ENCODE data around the gene HOXA9. TPM values are rescaled to one million over a fixed set of nuclear protein-coding genes. Genes with fewer than 3 reads are reported as not detected.

HOXA9 gene
- polyA plus RNA-seq, 1 of the 3 experiments (the other 2 are of a cell fraction) = not detected

GRCh38 chr7:27172315-27172774 lies 7.0 kb upstream of the HOXA9 start:
- DNase-seq = no peak
- peaks cover 0 to 2% of the 10 kb centered on the region in 2 experiments; a peak in 1 of 4 replicates for H3K4me1 ChIP-seq (ENCODE audit: control insufficient read depth in 1 of 2, insufficient read depth in 2 of 2, low read depth in 1 of 2, low read length in 1 of 2)
- H2AFZ ChIP-seq (ENCODE audit: low read depth) = no peak overlapping the region
- H3K4me3 ChIP-seq (ENCODE audit: low read depth in 2 of 2, low read length in 1 of 2) = no peak overlapping the region
- H4K20me1 ChIP-seq (ENCODE audit: insufficient read depth) = peaks cover 13% of the 10 kb centered on the region
- ChIA-PET CTCF (interaction anchor here (0.6 to 12.3 kb wide), 9 partner anchors 2 to 505 kb away, joined by 3 to 205 read pairs (median 4); partner anchors contain the start of genes HOXA10, HOXA5 and HOXA9), POLR2A (no interaction called here)
- TF ChIP-seq PBX3 (IDR thresholded peaks at IDR 0.05) = no peak
- WGBS (ENCODE audit: low lambda C conversion rate) = 12% methylated on average over 10 of the region's 10 CpGs
- H3K27ac ChIP-seq (ENCODE audit: low read depth in 2 of 2, low read length in 1 of 2) = no peak overlapping the region
- H3K79me2 ChIP-seq (ENCODE audit: insufficient read depth) = no peaks in the 10 kb centered on the region
- no peak overlapping the region for H3K4me2 ChIP-seq
- no peaks in the 10 kb centered on the region for H3K36me3 ChIP-seq (replicated peaks in 1 of 2; ENCODE audit: control insufficient read depth in 1 of 2, insufficient read depth in 2 of 2, low read length in 1 of 2)
- no peaks in the 10 kb centered on the region for H3K9me2 ChIP-seq
- H3F3A ChIP-seq (replicated peaks; ENCODE audit: insufficient read depth) = peaks cover 9% of the 10 kb centered on the region
- H3K27me3 ChIP-seq (ENCODE audit: insufficient read depth) = peaks cover 100% of the 10 kb centered on the region
- H3K9me3 ChIP-seq = no peaks in the 10 kb centered on the region
- H3K9ac ChIP-seq = no peak overlapping the region

GRCh38 chr7:27171637-27172314 lies 6.4 kb upstream of the HOXA9 start:
- CTCF ChIA-PET = interaction anchor here (0.7 to 12.3 kb wide), 10 partner anchors 3 to 802 kb away, joined by 3 to 205 read pairs (median 4); partner anchors contain the start of genes HOXA10, HOXA3, HOXA7 and HOXA9
- POLR2A ChIA-PET = no interaction called here
- Histone ChIP-seq H3K9me2 (no peaks in the 10 kb centered on the region), H3K4me3 (ENCODE audit: low read depth in 2 of 2, low read length in 1 of 2) (no peak overlapping the region), H3K9ac (no peak overlapping the region), H3K4me1 (ENCODE audit: control insufficient read depth in 1 of 2, insufficient read depth in 2 of 2, low read depth in 1 of 2, low read length in 1 of 2) (peaks cover 0 to 2% of the 10 kb centered on the region in 2 experiments; a peak in 1 of 4 replicates), H3F3A (replicated peaks; ENCODE audit: insufficient read depth) (peaks cover 9% of the 10 kb centered on the region), H3K9me3 (no peaks in the 10 kb centered on the region), H3K36me3 (replicated peaks in 1 of 2; ENCODE audit: control insufficient read depth in 1 of 2, insufficient read depth in 2 of 2, low read length in 1 of 2) (no peaks in the 10 kb centered on the region), H4K20me1 (ENCODE audit: insufficient read depth) (peaks cover 13% of the 10 kb centered on the region), H3K79me2 (ENCODE audit: insufficient read depth) (no peaks in the 10 kb centered on the region), H3K27me3 (ENCODE audit: insufficient read depth) (peaks cover 100% of the 10 kb centered on the region), H2AFZ (ENCODE audit: low read depth) (no peak overlapping the region), H3K27ac (ENCODE audit: low read depth in 2 of 2, low read length in 1 of 2) (no peak overlapping the region), H3K4me2 (no peak overlapping the region)
- TF ChIP-seq SIN3A (IDR thresholded peaks at IDR 0.05; ENCODE audit: borderline replicate concordance, low read depth, low read length) (no peak), MEF2A (IDR thresholded peaks at IDR 0.05; ENCODE audit: borderline replicate concordance, low read depth) (no peak), USF1 (IDR thresholded peaks at IDR 0.05; ENCODE audit: borderline replicate concordance, low read depth) (no peak), RAD21 (IDR thresholded peaks at IDR 0.05; ENCODE audit: low read length) (no peak), ZBTB33 (IDR thresholded peaks at IDR 0.05; ENCODE audit: borderline replicate concordance, low read depth) (no peak), CTCF (IDR thresholded peaks at IDR 0.05) (no peak), NRF1 (IDR thresholded peaks at IDR 0.05; ENCODE audit: low read depth, low read length) (no peak)
- no peak for DNase-seq
- 18% methylated on average over 30 of the region's 30 CpGs for WGBS (ENCODE audit: low lambda C conversion rate)
